ENCODE results near the gene TRAPPC4. TPM values are rescaled to one million over a fixed set of nuclear protein-coding genes. Genes with fewer than 3 reads are reported as not detected.

TRAPPC4 gene
- total and polyA plus RNA-seq, 2 experiments from 2014 or later, result 96.1 to 175 TPM

DNA sequence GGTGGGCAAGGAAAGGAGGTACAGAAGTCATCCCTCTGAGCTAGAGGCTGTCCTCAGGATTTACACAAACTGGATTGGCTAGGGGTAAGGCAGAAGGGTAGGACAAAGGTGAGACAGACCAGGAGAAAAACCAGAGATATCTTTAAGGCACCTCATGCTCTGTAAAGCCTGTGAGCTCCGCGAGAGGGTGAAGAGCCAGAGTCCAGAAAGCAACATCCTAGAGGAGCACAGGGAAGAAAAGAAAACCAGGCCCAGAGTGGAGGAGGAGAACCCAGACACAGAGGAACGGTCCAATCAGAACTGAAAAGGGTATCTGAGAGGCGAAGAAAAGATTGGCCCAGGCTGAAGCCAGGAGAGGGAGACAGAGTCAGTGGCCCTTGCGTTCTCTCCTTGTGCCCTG, 7.0 kb downstream of the TRAPPC4 start:
- H3K9me3 ChIP-seq (ENCODE audit: low read depth), result no peaks in the 10 kb centered on the region
- H3K27ac ChIP-seq, result peak overlapping the region; percentile 67
- no peaks in the 10 kb centered on the region for H3K9me2 ChIP-seq (replicated peaks; ENCODE audit: insufficient read depth)
- H3K4me3 ChIP-seq, result no peak overlapping the region
- no peak overlapping the region for H2AFZ ChIP-seq
- H4K20me1 ChIP-seq (ENCODE audit: insufficient read depth, poor library complexity, severe bottlenecking), result no peaks in the 10 kb centered on the region
- no peaks in the 10 kb centered on the region for H3K36me3 ChIP-seq (replicated peaks; ENCODE audit: insufficient read depth, low read depth)
- WGBS (ENCODE audit: low lambda C conversion rate, missing lambda C conversion rate), result 76% methylated on average over 5 of the region's 5 CpGs
- peaks cover 71% of the 10 kb centered on the region for H3K4me1 ChIP-seq (ENCODE audit: insufficient read depth)
- no peak for DNase-seq (ENCODE audit: low spot score)
- H3K79me2 ChIP-seq, result peaks cover 58% of the 10 kb centered on the region
- no peaks in the 10 kb centered on the region for H3K27me3 ChIP-seq
- peak overlapping the region; percentile 98 for H3K4me2 ChIP-seq
- TF ChIP-seq EZH2 (IDR thresholded peaks at IDR 0.05; ENCODE audit: borderline replicate concordance) (no peak), EZH2phosphoT487 (IDR thresholded peaks at IDR 0.05; ENCODE audit: low read depth, severe bottlenecking, unreplicated experiment) (no peak), CTCF (IDR thresholded peaks at IDR 0.05; ENCODE audit: poor library complexity) (no peak)

DNA sequence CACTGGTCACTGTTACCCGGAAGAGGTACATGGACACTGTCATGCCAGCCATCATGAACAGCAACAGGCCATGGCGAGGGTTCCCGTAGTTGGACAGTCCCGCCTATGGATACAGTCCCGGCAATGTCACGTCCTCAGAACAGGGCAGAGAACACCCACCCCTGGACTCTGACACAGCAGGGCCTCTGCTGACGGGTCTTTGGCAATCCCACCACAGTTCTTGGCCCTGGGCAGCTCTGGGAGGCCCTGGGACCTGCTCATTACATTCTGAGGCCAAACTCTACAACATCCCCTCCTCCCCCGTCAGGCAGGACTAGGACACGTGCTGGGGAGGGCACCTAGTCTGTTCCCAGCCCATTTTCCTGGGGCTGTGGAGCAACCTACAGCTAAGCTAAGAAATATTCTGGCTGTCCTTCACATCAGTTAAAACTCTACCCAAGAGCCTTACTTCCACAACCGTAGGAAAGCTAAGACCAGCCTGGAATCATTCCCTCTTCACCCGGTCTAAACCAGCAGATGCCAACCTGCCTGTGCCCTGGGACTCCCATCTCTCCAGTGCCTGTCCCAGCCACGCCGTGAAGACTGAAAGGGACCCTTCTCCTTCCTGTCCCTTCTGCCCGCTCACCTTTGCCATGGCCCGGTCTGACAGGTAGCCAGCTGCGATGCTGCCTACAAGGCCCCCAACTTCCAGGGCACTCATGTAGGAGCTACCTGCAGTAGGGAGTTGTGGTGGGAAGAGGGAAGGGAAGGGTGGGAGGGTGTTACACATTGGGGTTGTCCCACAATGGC, 7.6 kb downstream of the TRAPPC4 start:
- no peak overlapping the region for H2AFZ ChIP-seq
- H3K36me3 ChIP-seq (replicated peaks; ENCODE audit: insufficient read depth, low read depth), result no peaks in the 10 kb centered on the region
- peaks cover 52% of the 10 kb centered on the region for H3K79me2 ChIP-seq
- peak; percentile 24 for DNase-seq (ENCODE audit: low spot score)
- peak overlapping the region; percentile 67 for H3K27ac ChIP-seq
- no peak for TF ChIP-seq EZH2 (IDR thresholded peaks at IDR 0.05; ENCODE audit: borderline replicate concordance)
- no peak for TF ChIP-seq EZH2phosphoT487 (IDR thresholded peaks at IDR 0.05; ENCODE audit: low read depth, severe bottlenecking, unreplicated experiment)
- H3K9me2 ChIP-seq (replicated peaks; ENCODE audit: insufficient read depth), result no peaks in the 10 kb centered on the region
- H3K4me2 ChIP-seq, result peak overlapping the region; percentile 98
- WGBS (ENCODE audit: low lambda C conversion rate, missing lambda C conversion rate), result 88% methylated on average over 16 of the region's 16 CpGs
- no peaks in the 10 kb centered on the region for H4K20me1 ChIP-seq (ENCODE audit: insufficient read depth, poor library complexity, severe bottlenecking)
- H3K9me3 ChIP-seq (ENCODE audit: low read depth), result no peaks in the 10 kb centered on the region
- no peak overlapping the region for H3K4me3 ChIP-seq
- H3K27me3 ChIP-seq, result no peaks in the 10 kb centered on the region
- H3K4me1 ChIP-seq (ENCODE audit: insufficient read depth), result peaks cover 66% of the 10 kb centered on the region

GRCh38 chr11:119026970-119027369, 8.4 kb downstream of the TRAPPC4 start:
- 66% methylated on average over 2 of the region's 2 CpGs for WGBS (ENCODE audit: low lambda C conversion rate, missing lambda C conversion rate)
- H3K4me3 ChIP-seq, result no peak overlapping the region

More at GRCh38 chr11:119026970-119027369, 8.4 kb downstream of the TRAPPC4 start:
- Histone ChIP-seq H3K9me2 (replicated peaks; ENCODE audit: insufficient read depth) (no peaks in the 10 kb centered on the region), H3K27me3 (no peaks in the 10 kb centered on the region), H4K20me1 (ENCODE audit: insufficient read depth, poor library complexity, severe bottlenecking) (no peaks in the 10 kb centered on the region), H2AFZ (no peak overlapping the region), H3K79me2 (peaks cover 50% of the 10 kb centered on the region), H3K27ac (peak overlapping the region; percentile 91), H3K9me3 (ENCODE audit: low read depth) (no peaks in the 10 kb centered on the region), H3K4me1 (ENCODE audit: insufficient read depth) (peaks cover 58% of the 10 kb centered on the region), H3K4me2 (peak overlapping the region; percentile 98), H3K36me3 (replicated peaks; ENCODE audit: insufficient read depth, low read depth) (no peaks in the 10 kb centered on the region)
- DNase-seq (ENCODE audit: low spot score), result peak; percentile 66
- no peak for TF ChIP-seq EZH2phosphoT487 (IDR thresholded peaks at IDR 0.05; ENCODE audit: low read depth, severe bottlenecking, unreplicated experiment)
- no peak for TF ChIP-seq CTCF (IDR thresholded peaks at IDR 0.05; ENCODE audit: poor library complexity)
- TF ChIP-seq EZH2 (IDR thresholded peaks at IDR 0.05; ENCODE audit: borderline replicate concordance), result no peak

Data from hepatocyte (in vitro differentiated cells).